Measurements from ENCODE around the gene C6orf15.

C6orf15 gene

DNA sequence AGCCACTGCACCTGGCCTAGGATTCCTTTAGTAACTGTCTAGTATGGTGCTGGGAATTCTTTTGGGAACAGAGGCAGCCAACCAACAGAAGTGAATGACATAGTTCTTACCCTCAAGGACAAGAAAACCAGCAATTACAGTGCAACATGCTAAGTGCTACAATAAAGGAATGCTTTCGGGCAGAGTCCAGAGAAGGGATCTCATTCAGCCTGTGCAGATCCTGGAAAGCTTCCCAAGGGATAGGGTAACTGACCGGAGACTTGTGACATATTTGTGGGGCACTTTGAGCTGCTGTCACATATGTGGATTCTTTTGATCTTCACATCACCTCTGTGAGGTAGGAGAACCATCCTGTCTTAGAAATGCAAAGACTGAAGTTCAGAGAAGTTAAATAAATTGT, 46.8 kb downstream of the C6orf15 start:
- DNase-seq, result no peak

DNA sequence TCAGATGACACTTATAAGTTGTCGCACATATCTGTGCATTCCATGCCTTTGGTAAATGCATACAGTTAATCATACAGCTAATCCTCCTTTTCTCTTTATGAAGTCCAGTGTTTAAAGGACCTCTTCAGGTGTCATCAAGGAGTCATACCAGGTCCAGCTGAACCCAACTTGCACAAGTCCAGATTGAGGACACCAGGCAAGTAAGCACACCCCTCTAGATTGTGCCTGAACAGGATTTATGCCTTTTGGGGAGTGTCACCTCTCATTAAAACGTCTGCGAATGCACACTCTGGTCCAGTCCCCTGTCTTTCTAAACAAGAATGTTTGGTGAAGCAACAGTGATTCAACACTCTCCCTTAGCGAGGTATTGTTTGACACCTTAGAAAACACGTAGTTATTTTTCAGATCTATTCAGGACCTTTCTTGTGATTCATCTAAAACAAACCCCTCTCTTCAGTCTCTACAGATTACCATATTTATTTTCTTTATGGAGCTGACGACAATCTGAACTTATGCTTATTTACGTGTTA, 48.4 kb downstream of the C6orf15 start:
- DNase-seq, result no peak
